BE2C (cell line): ENCODE measurements around the gene PLXNA1.

Experiments
- DNase-seq: peaks from one replicate; pipeline ENCODE4 v3.0.0-alpha.2; 2020
- H3K27me3 ChIP-seq: fragments of 250-450 bp; sonication (Bioruptor Pico); 2 replicates; pipeline ENCODE4 v1.5.1; 2020; ENCODE audit warnings: mild to moderate bottlenecking
- H3K36me3 ChIP-seq: fragments of 250-450 bp; sonication (Bioruptor Pico); 2 replicates; pipeline ENCODE4 v1.5.1; 2020; ENCODE audit warnings: mild to moderate bottlenecking
- H3K4me1 ChIP-seq: fragments of 250-450 bp; sonication (Bioruptor Pico); 2 replicates; pipeline ENCODE4 v1.5.1; 2020
- H3K4me3 ChIP-seq: 2 replicates; pipeline ENCODE4 v1.5.1; 2011; ENCODE audit warnings: low read depth, low read length
- H3K9me3 ChIP-seq: fragments of 250-450 bp; sonication (Bioruptor Pico); 2 replicates; pipeline ENCODE4 v1.5.1; 2020
- TF ChIP-seq, protein P1 (sequence below): IDR thresholded peaks from 2 replicates; pipeline ENCODE4 v1.5.1; 2012; ENCODE audit warnings: mild to moderate bottlenecking, low read depth, low read length

The PLXNA1 gene

DNA sequence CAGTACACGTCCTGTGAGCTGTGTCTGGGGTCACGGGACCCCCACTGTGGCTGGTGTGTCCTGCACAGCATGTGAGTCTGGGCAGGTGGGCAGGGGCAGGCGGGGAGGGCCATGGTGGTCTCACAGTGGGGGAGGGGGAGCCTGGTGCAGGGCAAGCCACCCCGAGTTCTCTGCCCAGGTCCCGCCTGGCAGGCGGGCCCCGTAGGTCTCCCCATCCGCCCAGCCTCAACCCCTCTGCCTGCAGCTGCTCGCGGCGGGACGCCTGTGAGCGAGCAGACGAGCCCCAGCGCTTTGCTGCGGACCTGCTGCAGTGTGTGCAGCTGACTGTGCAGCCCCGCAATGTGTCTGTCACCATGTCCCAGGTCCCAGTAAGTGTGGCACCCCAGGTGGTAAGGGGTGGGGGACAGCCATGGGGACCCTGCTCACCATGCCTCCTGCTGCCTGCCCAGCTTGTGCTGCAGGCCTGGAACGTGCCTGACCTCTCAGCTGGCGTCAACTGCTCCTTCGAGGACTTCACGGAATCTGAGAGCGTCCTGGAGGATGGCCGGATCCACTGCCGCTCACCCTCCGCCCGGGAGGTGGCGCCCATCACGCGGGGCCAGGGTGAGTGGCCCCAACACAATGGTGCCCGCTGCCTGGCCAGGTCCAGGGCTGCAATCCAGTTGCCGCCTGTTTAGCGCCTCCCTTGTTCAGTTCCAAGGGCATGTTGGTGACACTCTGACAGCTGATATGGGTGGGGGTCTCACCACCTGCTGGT lies 21.9 kb downstream of the PLXNA1 start:
- no peaks in the 10 kb centered on the region for H3K27me3 ChIP-seq
- TF ChIP-seq, protein P1, sequence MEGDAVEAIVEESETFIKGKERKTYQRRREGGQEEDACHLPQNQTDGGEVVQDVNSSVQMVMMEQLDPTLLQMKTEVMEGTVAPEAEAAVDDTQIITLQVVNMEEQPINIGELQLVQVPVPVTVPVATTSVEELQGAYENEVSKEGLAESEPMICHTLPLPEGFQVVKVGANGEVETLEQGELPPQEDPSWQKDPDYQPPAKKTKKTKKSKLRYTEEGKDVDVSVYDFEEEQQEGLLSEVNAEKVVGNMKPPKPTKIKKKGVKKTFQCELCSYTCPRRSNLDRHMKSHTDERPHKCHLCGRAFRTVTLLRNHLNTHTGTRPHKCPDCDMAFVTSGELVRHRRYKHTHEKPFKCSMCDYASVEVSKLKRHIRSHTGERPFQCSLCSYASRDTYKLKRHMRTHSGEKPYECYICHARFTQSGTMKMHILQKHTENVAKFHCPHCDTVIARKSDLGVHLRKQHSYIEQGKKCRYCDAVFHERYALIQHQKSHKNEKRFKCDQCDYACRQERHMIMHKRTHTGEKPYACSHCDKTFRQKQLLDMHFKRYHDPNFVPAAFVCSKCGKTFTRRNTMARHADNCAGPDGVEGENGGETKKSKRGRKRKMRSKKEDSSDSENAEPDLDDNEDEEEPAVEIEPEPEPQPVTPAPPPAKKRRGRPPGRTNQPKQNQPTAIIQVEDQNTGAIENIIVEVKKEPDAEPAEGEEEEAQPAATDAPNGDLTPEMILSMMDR, result no peak
- H3K4me1 ChIP-seq, result peaks cover 36% of the 10 kb centered on the region
- peaks cover 21% of the 10 kb centered on the region for H3K36me3 ChIP-seq
- no peak for DNase-seq
- no peak overlapping the region for H3K4me3 ChIP-seq
- H3K9me3 ChIP-seq, result no peaks in the 10 kb centered on the region; the same call in 1 of the 2 replicates

DNA sequence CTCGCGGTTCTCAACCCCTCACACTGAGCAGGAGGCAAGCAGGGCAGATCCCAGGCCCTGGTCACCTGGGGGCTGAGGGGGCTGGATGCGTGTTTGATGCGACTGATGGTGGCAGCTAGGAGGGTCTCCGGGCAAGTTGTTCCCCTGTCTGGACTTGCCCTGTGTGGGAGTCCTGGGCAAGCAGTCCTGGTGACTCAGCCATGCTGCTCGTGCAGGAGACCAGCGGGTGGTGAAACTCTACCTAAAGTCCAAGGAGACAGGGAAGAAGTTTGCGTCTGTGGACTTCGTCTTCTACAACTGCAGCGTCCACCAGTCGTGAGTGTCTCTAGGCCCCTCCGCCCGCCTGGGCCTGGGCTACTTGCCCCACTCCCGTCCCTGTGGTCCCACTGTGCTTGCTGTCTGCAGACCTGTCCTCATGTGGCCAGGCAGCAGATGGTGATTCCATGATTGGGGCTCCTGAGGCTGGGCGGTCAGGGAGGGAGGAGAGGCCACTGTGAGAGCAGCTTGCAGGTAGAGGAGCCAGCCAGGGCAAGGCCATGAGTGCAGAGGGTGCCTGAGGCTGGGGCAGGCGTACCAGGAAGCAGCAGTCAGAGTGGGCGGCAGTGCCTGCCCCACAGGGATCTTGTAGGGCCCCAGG lies 23.1 kb downstream of the PLXNA1 start:
- TF ChIP-seq, protein P1, result no peak
- no peak for DNase-seq

DNA sequence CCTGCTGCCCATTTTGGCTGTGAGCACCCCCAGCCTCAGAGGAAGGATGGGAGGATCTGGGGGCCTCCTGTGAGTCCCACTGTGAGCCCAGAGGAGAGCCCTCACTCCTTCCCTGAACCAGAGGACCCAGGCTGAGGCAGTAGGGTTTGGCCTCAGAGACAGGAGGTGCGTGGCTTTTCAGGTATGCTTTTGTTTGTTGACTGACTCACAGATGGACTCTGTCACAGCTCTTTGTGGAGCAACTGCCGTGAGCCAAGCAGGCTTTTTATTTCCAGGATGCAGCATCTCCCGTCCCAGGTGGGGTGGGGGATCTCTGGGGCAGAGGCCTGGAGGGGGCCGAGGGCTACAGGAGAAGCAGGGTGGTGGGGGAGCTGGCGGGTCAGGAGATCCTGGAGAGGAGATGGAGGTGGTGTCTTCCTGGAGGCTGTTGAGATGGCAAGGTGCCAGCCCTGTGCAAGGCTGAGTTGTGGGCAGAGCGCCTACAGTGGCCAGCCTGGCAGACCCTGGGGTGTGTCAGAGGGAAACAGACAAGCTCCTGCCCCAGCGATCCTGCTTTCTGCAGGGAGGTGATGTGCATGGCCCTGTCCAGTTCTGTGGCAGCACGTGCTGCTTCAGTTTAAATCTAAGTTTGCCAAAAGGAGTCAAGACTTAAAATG lies 24.0 kb downstream of the PLXNA1 start:
- H3K4me3 ChIP-seq, result no peak overlapping the region
- TF ChIP-seq, protein P1, result no peak
- H3K4me1 ChIP-seq, result peaks cover 44% of the 10 kb centered on the region
- H3K27me3 ChIP-seq, result no peaks in the 10 kb centered on the region
- H3K9me3 ChIP-seq, result no peaks in the 10 kb centered on the region; the same call in 1 of the 2 replicates
- peaks cover 30% of the 10 kb centered on the region for H3K36me3 ChIP-seq
- DNase-seq, result peak; percentile 57

More for the DNA sequence above, 23.1 kb downstream of the PLXNA1 start:
- peaks cover 25% of the 10 kb centered on the region for H3K36me3 ChIP-seq
- H3K9me3 ChIP-seq, result no peaks in the 10 kb centered on the region; the same call in 1 of the 2 replicates
- no peaks in the 10 kb centered on the region for H3K27me3 ChIP-seq
- H3K4me1 ChIP-seq, result peaks cover 45% of the 10 kb centered on the region
- H3K4me3 ChIP-seq, result no peak overlapping the region

DNA sequence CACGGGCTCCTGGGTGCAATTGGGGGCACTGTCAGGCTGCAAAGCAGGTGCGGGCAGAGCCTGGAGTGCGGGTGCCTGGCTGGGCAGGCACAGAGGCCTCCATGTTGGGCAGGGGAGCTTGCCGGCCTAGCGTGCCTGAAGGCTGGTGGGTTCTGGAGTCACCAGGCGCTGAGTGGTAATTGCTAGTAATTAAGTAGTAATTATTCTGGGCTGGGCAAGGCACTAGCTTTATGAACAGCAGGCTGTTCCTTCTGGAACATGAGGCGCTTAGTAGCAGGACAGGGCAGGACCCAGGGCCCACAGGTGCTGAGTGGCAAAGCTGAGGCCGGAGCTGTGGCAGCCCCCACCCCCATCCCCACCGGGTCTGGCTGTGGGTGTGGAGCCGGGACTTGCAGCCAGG lies 25.3 kb downstream of the PLXNA1 start:
- no peaks in the 10 kb centered on the region; the same call in 1 of the 2 replicates for H3K9me3 ChIP-seq
- TF ChIP-seq, protein P1, result no peak

DNA sequence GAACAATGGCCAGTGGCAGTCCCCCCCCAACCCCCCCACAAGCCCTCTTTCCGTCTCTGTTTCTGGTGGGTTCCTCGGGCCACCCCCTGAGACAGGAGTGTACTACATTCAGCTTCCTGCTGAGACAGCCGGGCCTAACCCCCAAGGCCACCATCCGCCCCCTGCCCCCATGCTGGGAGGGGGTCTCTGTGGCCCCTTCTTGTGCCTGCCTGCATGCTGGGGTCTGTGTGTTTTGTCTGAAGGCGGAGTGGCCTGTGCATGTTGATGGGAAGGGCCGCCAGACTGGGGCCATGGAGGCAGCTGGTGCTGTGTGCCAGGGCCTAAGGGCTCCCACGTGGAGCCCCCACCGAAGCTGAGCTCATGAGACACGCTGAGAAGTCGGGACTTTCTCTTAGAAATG lies 26.6 kb downstream of the PLXNA1 start:
- peaks cover 43% of the 10 kb centered on the region for H3K36me3 ChIP-seq
- H3K9me3 ChIP-seq, result no peaks in the 10 kb centered on the region; the same call in 1 of the 2 replicates
- TF ChIP-seq, protein P1, result no peak

More for the DNA sequence above, 25.3 kb downstream of the PLXNA1 start:
- Histone ChIP-seq H3K4me1 (peaks cover 52% of the 10 kb centered on the region), H3K4me3 (no peak overlapping the region), H3K27me3 (no peaks in the 10 kb centered on the region), H3K36me3 (peaks cover 38% of the 10 kb centered on the region)
- DNase-seq, result no peak

More for the DNA sequence above, 26.6 kb downstream of the PLXNA1 start:
- no peak for DNase-seq
- H3K4me1 ChIP-seq, result peaks cover 60% of the 10 kb centered on the region
- no peak overlapping the region for H3K4me3 ChIP-seq
- H3K27me3 ChIP-seq, result no peaks in the 10 kb centered on the region
